ENCODE data around the gene DNAJB11. TPM values are rescaled to one million over a fixed set of nuclear protein-coding genes. Genes with fewer than 3 reads are reported as not detected.

The DNAJB11 gene
- total RNA-seq, 4 donors from 2014 or later = 30.3 to 35.9 (median 30.9) TPM

GRCh38 chr3:186620213-186621092, 49.9 kb downstream of the DNAJB11 start:
- WGBS = 81% methylated on average over 16 of the region's 17 CpGs
- Histone ChIP-seq H3K27ac (no peak overlapping the region), H3K4me3 (no peak overlapping the region), H3K9me3 (no peaks in the 10 kb centered on the region), H3K4me1 (peaks cover 16% of the 10 kb centered on the region), H3K36me3 (no peaks in the 10 kb centered on the region), H3K27me3 (peaks cover 19% of the 10 kb centered on the region)
- TF ChIP-seq CTCF (IDR thresholded peaks at IDR 0.05) = no peak
- TF ChIP-seq POLR2AphosphoS5 (IDR thresholded peaks at IDR 0.05) = no peak
- no peak for TF ChIP-seq POLR2A (IDR thresholded peaks at IDR 0.05)
- TF ChIP-seq EP300 (IDR thresholded peaks at IDR 0.05) = no peak
- peak in 1 of 2 donors; percentile 53 for DNase-seq (ENCODE audit: low spot score in 2 of 2)

- DNase-seq (ENCODE audit: low spot score in 2 of 2) = peak in 1 of 2 donors; percentile 15
- Histone ChIP-seq H3K4me1 (peaks cover 10% of the 10 kb centered on the region), H3K9me3 (no peaks in the 10 kb centered on the region), H3K27ac (no peak overlapping the region), H3K36me3 (no peaks in the 10 kb centered on the region), H3K27me3 (peaks cover 12% of the 10 kb centered on the region), H3K4me3 (no peak overlapping the region)
- TF ChIP-seq EP300 (IDR thresholded peaks at IDR 0.05) = no peak
- no peak for TF ChIP-seq POLR2A (IDR thresholded peaks at IDR 0.05)
- no peak for TF ChIP-seq POLR2AphosphoS5 (IDR thresholded peaks at IDR 0.05)
- TF ChIP-seq CTCF (IDR thresholded peaks at IDR 0.05) = no peak
- 83% methylated on average over 7 of the region's 7 CpGs for WGBS
Measured at GRCh38 chr3:186621894-186622650, 51.6 kb downstream of the DNAJB11 start.

GRCh38 chr3:186622651-186623310, 52.3 kb downstream of the DNAJB11 start:
- no peak overlapping the region for H3K4me3 ChIP-seq
- no peaks in the 10 kb centered on the region for H3K36me3 ChIP-seq
- H3K27ac ChIP-seq = no peak overlapping the region
- TF ChIP-seq CTCF (IDR thresholded peaks at IDR 0.05) (no peak), POLR2A (IDR thresholded peaks at IDR 0.05) (no peak)
- WGBS = 51% methylated on average over 2 of the region's 2 CpGs
- peaks cover 6% of the 10 kb centered on the region for H3K27me3 ChIP-seq
- no peaks in the 10 kb centered on the region for H3K9me3 ChIP-seq
- peaks cover 3% of the 10 kb centered on the region for H3K4me1 ChIP-seq
- DNase-seq (ENCODE audit: low spot score in 2 of 2) = peak in 1 of 2 donors; percentile 7

GRCh38 chr3:186624598-186624997, 54.1 kb downstream of the DNAJB11 start:
- Histone ChIP-seq H3K27ac (no peak overlapping the region), H3K36me3 (no peaks in the 10 kb centered on the region), H3K4me3 (no peak overlapping the region), H3K9me3 (no peaks in the 10 kb centered on the region), H3K4me1 (no peaks in the 10 kb centered on the region), H3K27me3 (no peaks in the 10 kb centered on the region)
- DNase-seq (ENCODE audit: low spot score in 2 of 2) = no peak
- TF ChIP-seq POLR2A (IDR thresholded peaks at IDR 0.05) (no peak), CTCF (IDR thresholded peaks at IDR 0.05) (no peak), POLR2AphosphoS5 (IDR thresholded peaks at IDR 0.05) (no peak), EP300 (IDR thresholded peaks at IDR 0.05) (no peak)
- 76% methylated on average over 4 of the region's 4 CpGs for WGBS
